ENCODE measurements around the gene ADH1A. TPM values are rescaled to one million over a fixed set of nuclear protein-coding genes. Genes with fewer than 3 reads are reported as not detected.
"Not testable (repeated sequence)": the region's sequence is repeated elsewhere in the genome, so short reads cannot be mapped to it uniquely, and the experiment has no call there.

ADH1A gene
- 0.57 TPM for total RNA-seq
- long read RNA-seq: 0 reads

GRCh38 chr4:99290848-99291786 lies at the start of gene ADH1A:
Gene ADH1A, minus strand, starts transcription at chr4:99290985. Its CDS starts 71 bp downstream, at chr4:99290914.
- intact Hi-C loops (cut with micrococcal nuclease): no loop called here
- ATAC-seq (no peak), DNase-seq (no peak)

GRCh38 chr4:99339172-99339571 lies 48.4 kb upstream of the ADH1A start:
- no peak for DNase-seq
- intact Hi-C loops (cut with micrococcal nuclease): no loop called here
- no peak for ATAC-seq

GRCh38 chr4:99336553-99336952 lies 45.8 kb upstream of the ADH1A start:
- DNase-seq (no peak), ATAC-seq (no peak)
- intact Hi-C loops (cut with micrococcal nuclease): no loop called here

GRCh38 chr4:99334880-99335279 lies 44.1 kb upstream of the ADH1A start:
- DNase-seq (no peak), ATAC-seq (no peak)
- intact Hi-C loops (cut with micrococcal nuclease): no loop called here

GRCh38 chr4:99330648-99331047 lies 39.9 kb upstream of the ADH1A start:
- no peak for ATAC-seq
- intact Hi-C loops (cut with micrococcal nuclease): no loop called here
- DNase-seq: no peak

GRCh38 chr4:99329876-99330275 lies 39.1 kb upstream of the ADH1A start:
- DNase-seq (no peak), ATAC-seq (no peak)
- intact Hi-C loops (cut with micrococcal nuclease): no loop called here

- ATAC-seq (peak; percentile 87), DNase-seq (peak; percentile 69)
- intact Hi-C loops (cut with micrococcal nuclease): no loop called here
Observed at GRCh38 chr4:99324979-99325378, 34.2 kb upstream of the ADH1A start.

GRCh38 chr4:99324361-99324760 lies 33.6 kb upstream of the ADH1A start:
- ATAC-seq (peak; percentile 11), DNase-seq (no peak)
- intact Hi-C loops (cut with micrococcal nuclease): no loop called here

- intact Hi-C loops (cut with micrococcal nuclease): no loop called here
- ATAC-seq: peak; percentile 87
- DNase-seq: no peak
Observed at GRCh38 chr4:99323756-99324155, 33.0 kb upstream of the ADH1A start.

- intact Hi-C loops (cut with micrococcal nuclease): no loop called here
- ATAC-seq (peak; percentile 15), DNase-seq (no peak)
Observed at GRCh38 chr4:99321241-99322191, 30.7 kb upstream of the ADH1A start, which contains the start of gene ADH1B. Gene ADH1B, minus strand, starts transcription at chr4:99321401. Its CDS starts 70 bp downstream, at chr4:99321331.

GRCh38 chr4:99317811-99318210 lies 27.0 kb upstream of the ADH1A start:
- intact Hi-C loops (cut with micrococcal nuclease); ATAC-seq; DNase-seq: not testable (repeated sequence)

- ATAC-seq (no peak), DNase-seq (no peak)
- intact Hi-C loops (cut with micrococcal nuclease): no loop called here
Observed at GRCh38 chr4:99317354-99317753, 26.6 kb upstream of the ADH1A start.

- no peak for ATAC-seq
Observed at GRCh38 chr4:99315839-99316238, 25.1 kb upstream of the ADH1A start.

GRCh38 chr4:99314211-99314610 lies 23.4 kb upstream of the ADH1A start:
- DNase-seq (no peak), ATAC-seq (no peak)
- intact Hi-C loops (cut with micrococcal nuclease): no loop called here

More at GRCh38 chr4:99315839-99316238, 25.1 kb upstream of the ADH1A start:
- no peak for DNase-seq
- intact Hi-C loops (cut with micrococcal nuclease): no loop called here

GRCh38 chr4:99310389-99310788 lies 19.6 kb upstream of the ADH1A start:
- no peak for ATAC-seq
- DNase-seq: no peak
- intact Hi-C loops (cut with micrococcal nuclease): no loop called here

- DNase-seq (no peak), ATAC-seq (peak; percentile 25)
- intact Hi-C loops (cut with micrococcal nuclease): no loop called here
Observed at GRCh38 chr4:99305638-99306400, 15.0 kb upstream of the ADH1A start.

GRCh38 chr4:99301376-99302164 lies 10.8 kb upstream of the ADH1A start:
- intact Hi-C loops (cut with micrococcal nuclease): no loop called here
- DNase-seq (no peak), ATAC-seq (no peak)

GRCh38 chr4:99300934-99301333 lies 10.1 kb upstream of the ADH1A start:
- ATAC-seq (peak; percentile 93), DNase-seq (peak; percentile 78)
- intact Hi-C loops (cut with micrococcal nuclease): no loop called here
